GM19025 (cell line): Measurements from ENCODE around the gene RHOBTB3.
"Not testable (repeated sequence)": the region's sequence is repeated elsewhere in the genome, so short reads cannot be mapped to it uniquely, and the experiment has no call there.

ENCODE experiments used
- ATAC-seq: cut with Tn5 transposase; IDR thresholded peaks from one replicate; pipeline ENCODE4 v1.9.1; 2021; ENCODE audit warnings: mild to moderate bottlenecking, low read depth, moderate library complexity; ENCODE audit not compliant: unreplicated experiment

The RHOBTB3 gene

GRCh38 chr5:95712347-95712958, 18.7 kb upstream of the RHOBTB3 start:
- ATAC-seq: no peak

GRCh38 chr5:95713246-95713645, 17.9 kb upstream of the RHOBTB3 start:
- ATAC-seq: not testable (repeated sequence)

GRCh38 chr5:95713960-95714710, 17.0 kb upstream of the RHOBTB3 start:
- no peak for ATAC-seq

- no peak for ATAC-seq
Observed at GRCh38 chr5:95715799-95716461, 15.2 kb upstream of the RHOBTB3 start.

GRCh38 chr5:95717439-95717838, 13.7 kb upstream of the RHOBTB3 start:
- no peak for ATAC-seq

GRCh38 chr5:95718203-95718602, 12.9 kb upstream of the RHOBTB3 start:
- peak; percentile 81 for ATAC-seq

GRCh38 chr5:95718738-95719137, 12.4 kb upstream of the RHOBTB3 start:
- ATAC-seq: no peak

GRCh38 chr5:95720094-95720786, 10.9 kb upstream of the RHOBTB3 start:
- no peak for ATAC-seq

GRCh38 chr5:95721582-95722295, 9.4 kb upstream of the RHOBTB3 start:
- no peak for ATAC-seq

- no peak for ATAC-seq
Observed at GRCh38 chr5:95723632-95724369, 7.3 kb upstream of the RHOBTB3 start.

- ATAC-seq: no peak
Observed at GRCh38 chr5:95725071-95725820, 5.9 kb upstream of the RHOBTB3 start.

- no peak for ATAC-seq
Observed at GRCh38 chr5:95725937-95726810, 5.0 kb upstream of the RHOBTB3 start.

GRCh38 chr5:95726811-95727763, 4.0 kb upstream of the RHOBTB3 start:
- no peak for ATAC-seq

GRCh38 chr5:95727764-95728191, 3.4 kb upstream of the RHOBTB3 start:
- no peak for ATAC-seq

GRCh38 chr5:95728494-95729114, 2.5 kb upstream of the RHOBTB3 start:
- ATAC-seq: no peak
